Karpas-422 (cell line): ENCODE measurements around the gene NKAIN2. TPM values are rescaled to one million over a fixed set of nuclear protein-coding genes. Genes with fewer than 3 reads are reported as not detected.
A peak's percentile ranks its signal among the peaks of the same experiment; 100 is the strongest.

Experiments used
- DNase-seq: peaks from one replicate; pipeline ENCODE4 v3.0.0-alpha.2; 2015
- H2AFZ ChIP-seq: fragments of 200-600 bp; sonication (generic); 2 replicates; pipeline ENCODE4 v1.6.1; 2014; ENCODE audit warnings: antibody characterized with exemption, low read length, mixed read lengths
- H3K27ac ChIP-seq: fragments of 200-600 bp; sonication (generic); 2 replicates; pipeline ENCODE4 v1.5.1; 2014; ENCODE audit warnings: mild to moderate bottlenecking, low read length, moderate library complexity
- H3K27me3 ChIP-seq: fragments of 200-600 bp; sonication (generic); 2 replicates; pipeline ENCODE4 v1.6.1; 2014; ENCODE audit warnings: low read length, mixed read lengths
- H3K36me3 ChIP-seq: fragments of 200-600 bp; sonication (generic); 2 replicates; pipeline ENCODE4 v1.6.1; 2014; ENCODE audit warnings: low read length, mixed read lengths; ENCODE audit not compliant: insufficient read depth
- H3K4me1 ChIP-seq: fragments of 200-600 bp; sonication (generic); 2 replicates; pipeline ENCODE4 v1.6.1; 2014; ENCODE audit warnings: mild to moderate bottlenecking, low read length, mixed read lengths
- H3K4me2 ChIP-seq: fragments of 200-600 bp; sonication (generic); 2 replicates; pipeline ENCODE4 v1.6.1; 2014; ENCODE audit warnings: low read length, low read depth, mild to moderate bottlenecking; ENCODE audit not compliant: poor library complexity, severe bottlenecking
- H3K4me3 ChIP-seq: fragments of 200-600 bp; sonication (generic); 2 replicates; pipeline ENCODE4 v1.5.1; 2014; ENCODE audit warnings: mild to moderate bottlenecking, antibody characterized with exemption, low read length, mixed read lengths
- H3K79me2 ChIP-seq: fragments of 200-600 bp; sonication (generic); 2 replicates; pipeline ENCODE4 v1.6.1; 2014; ENCODE audit warnings: mild to moderate bottlenecking, low read length, mixed read lengths
- H3K9ac ChIP-seq: fragments of 200-600 bp; sonication (generic); 2 replicates; pipeline ENCODE4 v1.6.0; 2014; ENCODE audit warnings: low read length
- H3K9me2 ChIP-seq: fragments of 200-600 bp; sonication (generic), shearing (Covaris generic); replicated peaks from 2 replicates; pipeline ENCODE4 v1.6.0; 2014; ENCODE audit warnings: mild to moderate bottlenecking, low read length, moderate library complexity; ENCODE audit not compliant: insufficient read depth
- H3K9me3 ChIP-seq: fragments of 300-700, 200-600 bp; sonication (generic); 2 replicates; pipeline ENCODE4 v1.6.1; 2014; ENCODE audit warnings: low read length, mixed read lengths
- H4K20me1 ChIP-seq: fragments of 200-600 bp; sonication (generic); 2 replicates; pipeline ENCODE4 v1.6.1; 2014; ENCODE audit warnings: mild to moderate bottlenecking, antibody characterized with exemption, low read length, low read depth; ENCODE audit not compliant: insufficient read depth
- total RNA-seq: library from RNA; depleted of rRNA; stranded (reverse); fragments of >200 nt; shearing (Covaris generic); gene quantifications from 2 replicates; pipeline ENCODE4 v1.2.3, GENCODE V29; 2014; ENCODE audit warnings: low replicate concordance

NKAIN2 gene
- total RNA-seq, 1 experiment from 2014 or later, result not detected

DNA sequence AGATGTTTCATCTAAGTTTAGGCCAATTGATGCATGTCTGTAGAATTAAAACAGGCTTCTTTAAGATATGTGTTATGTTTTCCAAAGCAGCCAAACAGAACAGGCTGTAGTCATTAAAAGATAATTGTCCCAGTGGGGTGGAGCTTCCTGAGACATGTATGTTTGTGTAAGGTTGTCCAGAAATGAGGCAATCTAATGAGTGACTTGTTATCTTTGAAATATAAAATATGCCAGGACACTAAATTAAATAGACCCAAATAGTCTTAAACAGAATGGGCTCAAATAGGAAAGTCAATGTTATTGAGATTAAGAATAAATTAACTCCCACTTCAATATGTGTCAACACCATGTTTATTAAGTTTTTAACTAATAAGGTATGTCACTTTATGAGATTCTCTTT lies 953.9 kb downstream of the NKAIN2 start:
- H4K20me1 ChIP-seq, result no peaks in the 10 kb centered on the region
- H3K9me2 ChIP-seq, result no peaks in the 10 kb centered on the region
- H3K4me2 ChIP-seq, result no peak overlapping the region
- no peak overlapping the region for H3K4me3 ChIP-seq
- H3K79me2 ChIP-seq, result no peaks in the 10 kb centered on the region
- no peaks in the 10 kb centered on the region for H3K36me3 ChIP-seq
- no peaks in the 10 kb centered on the region for H3K9me3 ChIP-seq
- no peak overlapping the region for H2AFZ ChIP-seq
- H3K9ac ChIP-seq, result no peak overlapping the region
- no peaks in the 10 kb centered on the region for H3K4me1 ChIP-seq
- H3K27ac ChIP-seq, result no peak overlapping the region
- no peaks in the 10 kb centered on the region for H3K27me3 ChIP-seq
- DNase-seq, result no peak

DNA sequence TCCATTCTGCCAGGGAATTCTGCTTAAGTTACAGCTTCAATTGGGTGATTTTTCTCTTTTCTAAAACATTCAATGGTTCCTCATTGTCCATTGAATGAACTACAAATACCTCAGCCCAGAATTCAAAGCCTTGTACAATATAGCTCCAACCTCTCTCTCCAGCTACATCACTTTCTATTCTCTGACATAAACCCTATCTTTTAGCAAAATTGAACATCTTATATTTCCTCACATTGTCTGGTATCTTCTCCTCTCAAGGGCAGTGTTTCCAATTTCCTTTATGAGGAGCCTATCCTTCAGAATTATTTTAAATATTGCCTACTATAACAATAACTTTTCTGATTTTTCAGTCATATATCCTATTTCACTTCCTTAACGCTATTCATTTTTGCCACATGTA lies 955.0 kb downstream of the NKAIN2 start:
- Histone ChIP-seq H3K9me2 (no peaks in the 10 kb centered on the region), H4K20me1 (no peaks in the 10 kb centered on the region), H3K9me3 (no peaks in the 10 kb centered on the region), H3K27me3 (no peaks in the 10 kb centered on the region), H3K4me3 (no peak overlapping the region), H3K4me2 (no peak overlapping the region), H3K79me2 (no peaks in the 10 kb centered on the region), H3K27ac (no peak overlapping the region), H3K4me1 (no peaks in the 10 kb centered on the region), H3K36me3 (no peaks in the 10 kb centered on the region), H2AFZ (no peak overlapping the region), H3K9ac (no peak overlapping the region)
- no peak for DNase-seq

DNA sequence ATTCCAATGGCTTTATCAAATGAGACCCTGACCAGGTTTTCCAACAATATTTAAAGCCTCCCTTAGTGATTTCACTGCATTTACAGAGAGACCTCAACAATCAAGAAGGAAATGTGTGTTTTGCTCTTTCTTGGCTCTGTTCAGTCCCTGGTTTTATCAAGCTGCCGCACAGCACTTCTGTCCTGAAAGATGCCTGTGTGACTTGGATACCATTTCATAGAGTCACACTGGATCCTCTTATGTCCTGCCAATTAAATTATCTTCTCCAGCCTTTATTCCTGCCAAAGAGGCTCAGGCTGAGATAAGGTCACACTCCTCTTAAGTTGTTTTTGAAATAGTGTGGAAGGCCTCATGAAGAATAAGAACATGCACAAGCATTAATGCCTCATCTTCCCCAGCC lies 961.6 kb downstream of the NKAIN2 start:
- no peak for DNase-seq
- Histone ChIP-seq H3K4me2 (no peak overlapping the region), H3K79me2 (no peaks in the 10 kb centered on the region), H3K4me1 (no peaks in the 10 kb centered on the region), H3K4me3 (no peak overlapping the region), H3K9ac (no peak overlapping the region), H3K9me3 (no peaks in the 10 kb centered on the region), H2AFZ (no peak overlapping the region), H3K27me3 (no peaks in the 10 kb centered on the region), H3K9me2 (no peaks in the 10 kb centered on the region), H3K27ac (no peak overlapping the region), H4K20me1 (no peaks in the 10 kb centered on the region), H3K36me3 (no peaks in the 10 kb centered on the region)

DNA sequence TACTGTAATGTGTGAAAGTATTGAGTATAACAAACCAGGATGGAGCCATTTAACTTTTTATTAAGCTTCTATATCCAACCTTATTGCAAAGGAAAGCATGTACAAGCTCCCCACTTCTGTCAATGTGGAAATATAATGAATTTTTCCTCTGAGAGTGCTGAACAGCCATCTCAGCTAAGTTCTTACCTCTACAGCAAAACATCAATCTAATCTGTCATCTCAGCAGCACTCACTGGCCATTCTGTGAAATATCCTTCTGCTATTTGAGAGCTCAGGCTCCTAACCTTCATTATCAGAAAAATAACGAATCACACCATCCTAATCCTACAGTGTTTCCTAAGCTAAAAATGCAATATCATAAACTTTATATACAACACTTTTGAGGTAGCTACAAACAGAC lies 964.6 kb downstream of the NKAIN2 start:
- Histone ChIP-seq H3K4me3 (no peak overlapping the region), H3K4me2 (no peak overlapping the region), H3K9me3 (no peaks in the 10 kb centered on the region), H3K36me3 (no peaks in the 10 kb centered on the region), H2AFZ (no peak overlapping the region), H3K27me3 (no peaks in the 10 kb centered on the region), H3K9me2 (no peaks in the 10 kb centered on the region), H3K27ac (no peak overlapping the region), H3K4me1 (no peaks in the 10 kb centered on the region), H3K79me2 (no peaks in the 10 kb centered on the region), H4K20me1 (no peaks in the 10 kb centered on the region), H3K9ac (no peak overlapping the region)
- no peak for DNase-seq

DNA sequence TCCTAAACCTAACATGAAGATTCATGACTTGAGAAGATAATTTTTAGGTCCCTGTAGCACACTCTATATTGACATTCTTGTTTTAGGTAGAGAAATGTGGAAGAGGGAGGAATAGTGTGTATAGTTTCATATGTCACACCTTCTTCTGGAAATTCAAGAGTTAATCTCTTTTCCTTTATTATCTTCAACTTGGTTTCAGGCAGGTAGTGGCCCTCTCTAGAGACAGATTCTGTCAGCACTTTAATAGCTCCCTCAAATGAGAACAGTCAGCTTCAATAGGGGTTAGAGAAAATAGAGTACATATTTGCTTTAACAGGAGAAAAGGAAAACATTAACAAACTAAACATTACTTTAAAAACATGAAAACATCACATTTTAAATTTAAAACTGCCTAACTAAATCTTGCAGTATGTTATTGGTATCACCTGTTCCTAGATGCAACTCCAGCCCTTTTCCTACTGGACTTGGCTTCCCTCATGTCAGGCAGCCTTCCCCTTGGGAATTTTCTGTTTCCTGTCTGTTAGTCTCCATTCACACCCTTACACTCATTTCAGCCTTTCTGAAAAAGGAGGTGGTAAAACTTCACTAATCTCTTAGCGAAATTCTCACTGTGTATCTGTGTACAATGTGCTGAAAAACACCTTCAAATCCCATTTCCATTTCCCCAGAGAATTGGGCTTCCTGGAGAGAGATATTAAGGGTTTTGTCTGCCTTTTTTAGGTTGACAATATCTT lies 966.3 kb downstream of the NKAIN2 start:
- Histone ChIP-seq H3K9ac (no peak overlapping the region), H3K79me2 (no peaks in the 10 kb centered on the region), H3K4me3 (no peak overlapping the region), H2AFZ (no peak overlapping the region), H3K27me3 (no peaks in the 10 kb centered on the region), H3K9me2 (no peaks in the 10 kb centered on the region), H3K9me3 (no peaks in the 10 kb centered on the region), H3K4me2 (no peak overlapping the region), H3K4me1 (no peaks in the 10 kb centered on the region), H4K20me1 (no peaks in the 10 kb centered on the region), H3K27ac (no peak overlapping the region), H3K36me3 (no peaks in the 10 kb centered on the region)
- no peak for DNase-seq

DNA sequence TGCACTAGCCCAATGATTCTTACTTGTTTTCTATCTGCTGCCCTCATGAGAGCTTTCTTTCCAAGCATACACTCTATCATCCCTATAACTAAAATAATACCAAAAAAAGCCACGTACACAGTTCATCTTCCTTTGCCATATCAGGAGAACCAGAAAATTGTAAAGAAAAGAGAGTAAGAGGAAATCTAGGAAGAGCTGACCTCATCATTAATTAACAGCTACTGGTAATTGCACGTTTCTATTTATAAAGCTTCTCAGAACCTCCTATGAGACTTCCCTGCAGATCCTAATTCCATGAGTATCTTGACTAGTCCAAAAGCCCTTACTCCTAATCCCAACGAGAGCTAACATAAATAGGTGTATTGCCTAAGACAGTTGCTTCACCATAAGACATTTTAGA lies 967.1 kb downstream of the NKAIN2 start:
- Histone ChIP-seq H3K4me2 (no peak overlapping the region), H3K9me3 (no peaks in the 10 kb centered on the region), H3K36me3 (no peaks in the 10 kb centered on the region), H3K9me2 (no peaks in the 10 kb centered on the region), H2AFZ (no peak overlapping the region), H3K27me3 (no peaks in the 10 kb centered on the region), H3K79me2 (no peaks in the 10 kb centered on the region), H3K4me3 (no peak overlapping the region), H3K4me1 (no peaks in the 10 kb centered on the region), H3K9ac (no peak overlapping the region), H3K27ac (no peak overlapping the region), H4K20me1 (no peaks in the 10 kb centered on the region)
- DNase-seq, result no peak

DNA sequence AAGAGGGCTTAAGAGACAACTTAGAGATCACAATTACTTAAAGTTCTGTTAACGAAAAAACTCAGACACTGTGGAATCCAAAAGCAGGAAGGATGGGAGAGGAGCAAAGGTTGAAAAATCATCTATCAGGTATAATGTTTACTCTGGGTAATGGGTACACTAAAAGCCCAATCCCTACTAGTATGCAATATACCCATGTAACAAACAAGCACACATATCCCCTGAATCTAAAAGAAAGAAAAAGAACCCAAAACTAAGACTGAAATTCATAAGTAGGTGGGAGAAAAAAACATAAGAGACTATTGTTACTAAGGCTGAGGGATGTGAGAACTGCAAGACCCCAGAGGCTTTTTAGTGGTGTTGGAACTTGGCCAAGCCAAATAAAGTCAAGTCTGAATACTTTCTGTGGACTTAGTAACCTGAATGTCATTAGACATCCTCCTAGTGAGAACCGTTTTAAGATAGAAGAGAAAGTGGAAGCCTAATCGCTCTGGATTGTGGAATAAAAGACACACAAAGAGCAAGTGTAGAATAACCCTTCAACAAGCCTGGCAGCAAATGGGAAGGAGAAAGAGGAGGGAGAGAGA lies 969.2 kb downstream of the NKAIN2 start:
- H3K27ac ChIP-seq, result no peak overlapping the region
- no peaks in the 10 kb centered on the region for H4K20me1 ChIP-seq
- H3K4me3 ChIP-seq, result no peak overlapping the region
- H3K9ac ChIP-seq, result no peak overlapping the region
- H2AFZ ChIP-seq, result no peak overlapping the region
- DNase-seq, result no peak
- no peaks in the 10 kb centered on the region for H3K27me3 ChIP-seq
- no peaks in the 10 kb centered on the region for H3K9me2 ChIP-seq
- no peaks in the 10 kb centered on the region for H3K4me1 ChIP-seq
- H3K9me3 ChIP-seq, result no peaks in the 10 kb centered on the region
- H3K4me2 ChIP-seq, result no peak overlapping the region
- H3K36me3 ChIP-seq, result no peaks in the 10 kb centered on the region
- no peaks in the 10 kb centered on the region for H3K79me2 ChIP-seq

DNA sequence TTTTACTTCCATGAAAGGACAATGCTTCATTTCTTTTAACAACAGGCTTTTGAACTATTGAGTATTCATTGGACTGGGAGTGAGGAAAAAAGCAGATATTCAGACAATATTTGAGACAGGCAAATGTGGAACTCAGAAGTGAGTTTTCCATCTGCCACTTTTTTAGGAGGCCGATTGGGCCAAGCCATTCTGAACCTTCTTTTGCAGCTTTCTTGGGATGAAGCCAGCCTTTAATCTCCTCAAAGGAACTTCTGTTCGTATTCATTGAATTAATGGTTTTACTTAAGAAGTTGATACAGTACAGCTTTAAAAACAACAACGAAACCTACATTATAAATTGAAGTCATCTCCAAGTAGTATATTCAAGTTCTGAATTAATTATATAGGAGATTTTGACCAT lies 971.5 kb downstream of the NKAIN2 start:
- H3K36me3 ChIP-seq, result no peaks in the 10 kb centered on the region
- no peak overlapping the region for H3K9ac ChIP-seq
- no peaks in the 10 kb centered on the region for H3K4me1 ChIP-seq
- H3K79me2 ChIP-seq, result no peaks in the 10 kb centered on the region
- H4K20me1 ChIP-seq, result no peaks in the 10 kb centered on the region
- H3K4me2 ChIP-seq, result no peak overlapping the region
- H3K27ac ChIP-seq, result no peak overlapping the region
- no peaks in the 10 kb centered on the region; the same call in 1 of the 2 replicates for H3K9me2 ChIP-seq
- peak; percentile 15 for DNase-seq
- H3K27me3 ChIP-seq, result no peaks in the 10 kb centered on the region
- no peak overlapping the region for H2AFZ ChIP-seq
- H3K4me3 ChIP-seq, result no peak overlapping the region
- no peaks in the 10 kb centered on the region for H3K9me3 ChIP-seq
